Osteoblast (primary cell): ENCODE data around the gene JPT2. TPM values are rescaled to one million over a fixed set of nuclear protein-coding genes. Genes with fewer than 3 reads are reported as not detected.

ENCODE experiments used
- DNase-seq: peaks from one replicate; pipeline ENCODE4 v3.0.0; 2011; ENCODE audit warnings: low spot score, mixed read lengths; ENCODE audit not compliant: insufficient read length; ENCODE audit errors: missing footprints
- H2AFZ ChIP-seq: 2 replicates; pipeline ENCODE4 v1.6.0; 2011; ENCODE audit warnings: mild to moderate bottlenecking, low read length
- H3K27ac ChIP-seq: 2 replicates; pipeline ENCODE4 v1.5.1; 2011; ENCODE audit warnings: mild to moderate bottlenecking, low read depth, low read length, moderate library complexity
- H3K27me3 ChIP-seq: 2 replicates; pipeline ENCODE4 v1.6.0; 2012; ENCODE audit warnings: mild to moderate bottlenecking, control low read depth, inconsistent platforms, low read length, moderate library complexity; ENCODE audit not compliant: insufficient read depth
- H3K36me3 ChIP-seq: 2 replicates; pipeline ENCODE4 v1.5.1; 2011; ENCODE audit warnings: mild to moderate bottlenecking, low read length, control low read depth, moderate library complexity; ENCODE audit not compliant: insufficient read depth
- H3K4me1 ChIP-seq: 2 replicates; pipeline ENCODE4 v1.5.1; 2011; ENCODE audit warnings: mild to moderate bottlenecking, low read length, control low read depth, moderate library complexity; ENCODE audit not compliant: insufficient read depth
- H3K4me2 ChIP-seq: 2 replicates; pipeline ENCODE4 v1.6.0; 2011; ENCODE audit warnings: mild to moderate bottlenecking, low read length; ENCODE audit not compliant: insufficient read depth
- H3K4me3 ChIP-seq: fragments of 200-600 bp; sonication (generic); 3 replicates; pipeline ENCODE4 v1.5.1; 2012; ENCODE audit warnings: mild to moderate bottlenecking, low read length, inconsistent platforms; ENCODE audit not compliant: insufficient read depth
- H3K79me2 ChIP-seq: 2 replicates; pipeline ENCODE4 v1.6.0; 2012; ENCODE audit warnings: mild to moderate bottlenecking, low read length, control low read depth, inconsistent platforms; ENCODE audit not compliant: insufficient read depth
- H3K9me3 ChIP-seq: 2 replicates; pipeline ENCODE4 v1.5.1; 2011; ENCODE audit warnings: low read depth, low read length, control low read depth
- H4K20me1 ChIP-seq: 2 replicates; pipeline ENCODE4 v1.6.0; 2012; ENCODE audit warnings: mild to moderate bottlenecking, low read length, control low read depth; ENCODE audit not compliant: insufficient read depth
- CTCF ChIP-seq: IDR thresholded peaks from 2 replicates; pipeline ENCODE4 v1.5.1; 2011; ENCODE audit warnings: mild to moderate bottlenecking, low read depth, low read length, moderate library complexity; ENCODE audit errors: extremely low read depth
- total RNA-seq: library from RNA; depleted of rRNA; stranded (reverse); fragments of >200 nt; gene quantifications from 2 replicates; pipeline ENCODE4 v1.2.3, GENCODE V29; 2012

JPT2 gene
- total RNA-seq, 1 donor: 22.8 TPM

GRCh38 chr16:1643521-1643920 is 34.6 kb upstream of the JPT2 start:
- Histone ChIP-seq H3K79me2 (peaks cover 30% of the 10 kb centered on the region), H3K27ac (no peak overlapping the region), H2AFZ (no peak overlapping the region), H4K20me1 (peaks cover 40% of the 10 kb centered on the region), H3K36me3 (peaks cover 52% of the 10 kb centered on the region), H3K27me3 (no peaks in the 10 kb centered on the region), H3K4me3 (no peak overlapping the region), H3K4me2 (no peak overlapping the region), H3K9me3 (no peaks in the 10 kb centered on the region), H3K4me1 (peaks cover 7% of the 10 kb centered on the region)
- TF ChIP-seq CTCF: no peak
- DNase-seq: peak; percentile 19

GRCh38 chr16:1645914-1646525 is 32.1 kb upstream of the JPT2 start:
- Histone ChIP-seq H2AFZ (no peak overlapping the region), H3K79me2 (peaks cover 39% of the 10 kb centered on the region), H4K20me1 (peaks cover 34% of the 10 kb centered on the region), H3K4me3 (no peak overlapping the region), H3K9me3 (no peaks in the 10 kb centered on the region), H3K4me1 (peaks cover 7% of the 10 kb centered on the region), H3K36me3 (peaks cover 33% of the 10 kb centered on the region), H3K27ac (peak overlapping the region; percentile 9), H3K27me3 (no peaks in the 10 kb centered on the region), H3K4me2 (peak overlapping the region; percentile 8)
- peak; percentile 77 for DNase-seq
- TF ChIP-seq CTCF: no peak

- peaks cover 38% of the 10 kb centered on the region for H4K20me1 ChIP-seq
- no peak for TF ChIP-seq CTCF
These were observed 30.2 kb upstream of the JPT2 start for GRCh38 chr16:1647856-1648255.

GRCh38 chr16:1650131-1650530 is 27.9 kb upstream of the JPT2 start:
- Histone ChIP-seq H3K4me2 (no peak overlapping the region), H3K36me3 (peaks cover 49% of the 10 kb centered on the region), H3K27me3 (no peaks in the 10 kb centered on the region), H3K9me3 (no peaks in the 10 kb centered on the region), H3K27ac (no peak overlapping the region), H4K20me1 (peaks cover 32% of the 10 kb centered on the region), H3K4me1 (peaks cover 7% of the 10 kb centered on the region), H3K4me3 (no peak overlapping the region), H2AFZ (no peak overlapping the region), H3K79me2 (peaks cover 30% of the 10 kb centered on the region)
- peak; percentile 48 for DNase-seq
- TF ChIP-seq CTCF: no peak

More at GRCh38 chr16:1647856-1648255, 30.2 kb upstream of the JPT2 start:
- DNase-seq: no peak
- H3K9me3 ChIP-seq: no peaks in the 10 kb centered on the region
- H3K36me3 ChIP-seq: peaks cover 33% of the 10 kb centered on the region
- no peak overlapping the region for H2AFZ ChIP-seq
- H3K4me2 ChIP-seq: no peak overlapping the region
- peaks cover 7% of the 10 kb centered on the region for H3K4me1 ChIP-seq
- no peak overlapping the region for H3K27ac ChIP-seq
- H3K27me3 ChIP-seq: no peaks in the 10 kb centered on the region
- H3K4me3 ChIP-seq: no peak overlapping the region
- peaks cover 40% of the 10 kb centered on the region for H3K79me2 ChIP-seq
